ENCODE results near the gene PCYT1B.
"Not testable (repeated sequence)": the region's sequence is repeated elsewhere in the genome, so short reads cannot be mapped to it uniquely, and the experiment has no call there.

Gene PCYT1B

GRCh38 chrX:24659646-24660045 is 12.5 kb upstream of the PCYT1B start:
- peak; percentile 51 for DNase-seq (ENCODE audit: low read depth)
- H3K4me3 ChIP-seq (ENCODE audit: low read length), result no peak overlapping the region
- TF ChIP-seq, protein P1, sequence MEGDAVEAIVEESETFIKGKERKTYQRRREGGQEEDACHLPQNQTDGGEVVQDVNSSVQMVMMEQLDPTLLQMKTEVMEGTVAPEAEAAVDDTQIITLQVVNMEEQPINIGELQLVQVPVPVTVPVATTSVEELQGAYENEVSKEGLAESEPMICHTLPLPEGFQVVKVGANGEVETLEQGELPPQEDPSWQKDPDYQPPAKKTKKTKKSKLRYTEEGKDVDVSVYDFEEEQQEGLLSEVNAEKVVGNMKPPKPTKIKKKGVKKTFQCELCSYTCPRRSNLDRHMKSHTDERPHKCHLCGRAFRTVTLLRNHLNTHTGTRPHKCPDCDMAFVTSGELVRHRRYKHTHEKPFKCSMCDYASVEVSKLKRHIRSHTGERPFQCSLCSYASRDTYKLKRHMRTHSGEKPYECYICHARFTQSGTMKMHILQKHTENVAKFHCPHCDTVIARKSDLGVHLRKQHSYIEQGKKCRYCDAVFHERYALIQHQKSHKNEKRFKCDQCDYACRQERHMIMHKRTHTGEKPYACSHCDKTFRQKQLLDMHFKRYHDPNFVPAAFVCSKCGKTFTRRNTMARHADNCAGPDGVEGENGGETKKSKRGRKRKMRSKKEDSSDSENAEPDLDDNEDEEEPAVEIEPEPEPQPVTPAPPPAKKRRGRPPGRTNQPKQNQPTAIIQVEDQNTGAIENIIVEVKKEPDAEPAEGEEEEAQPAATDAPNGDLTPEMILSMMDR (conservative IDR thresholded peaks at IDR 0.05; ENCODE audit: low read depth, low read length), result no peak

DNA sequence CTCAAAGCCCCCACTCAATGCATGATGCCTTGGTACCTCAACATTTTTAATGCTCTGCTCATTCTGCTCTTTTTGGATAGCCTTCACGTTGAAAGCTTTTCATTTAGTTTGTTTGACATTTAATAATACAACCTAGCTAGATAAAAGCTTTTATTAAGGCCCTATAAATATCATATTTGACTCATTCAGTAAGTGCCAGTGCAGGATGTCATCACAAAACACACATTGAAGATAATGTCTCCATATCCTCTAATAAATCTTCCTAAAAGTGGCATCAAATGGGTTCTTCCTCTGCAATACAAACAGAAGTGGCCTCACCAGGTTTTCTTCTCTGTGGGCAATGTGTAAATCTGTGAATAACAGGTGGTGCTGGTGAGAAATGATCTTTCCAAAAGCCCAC is 12.0 kb upstream of the PCYT1B start:
- no peak for DNase-seq (ENCODE audit: low read depth)
- TF ChIP-seq, protein P1 (conservative IDR thresholded peaks at IDR 0.05; ENCODE audit: low read depth, low read length), result no peak
- no peak overlapping the region for H3K4me3 ChIP-seq (ENCODE audit: low read length)

DNA sequence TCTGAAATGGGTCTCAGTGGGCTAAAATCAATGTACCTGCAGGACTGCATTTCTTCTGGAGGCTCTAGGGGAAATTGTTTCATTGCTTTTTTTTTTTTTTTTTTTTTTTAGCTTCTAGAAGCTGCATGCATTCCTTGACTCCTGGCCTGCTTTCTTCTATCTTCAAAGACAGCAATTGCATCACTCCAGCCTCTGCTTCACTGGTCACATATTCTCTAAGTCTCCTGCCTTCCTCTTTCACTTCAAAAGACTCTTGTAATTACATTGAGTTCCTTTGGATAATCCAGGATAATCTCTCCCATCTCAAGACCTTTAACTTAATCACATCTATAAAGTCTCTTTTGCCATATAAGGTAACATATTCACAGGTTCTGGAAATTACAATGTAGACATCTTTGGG is 11.3 kb upstream of the PCYT1B start:
- H3K4me3 ChIP-seq (ENCODE audit: low read length), result no peak overlapping the region
- DNase-seq (ENCODE audit: low read depth), result no peak
- TF ChIP-seq, protein P1 (conservative IDR thresholded peaks at IDR 0.05; ENCODE audit: low read depth, low read length), result no peak

DNA sequence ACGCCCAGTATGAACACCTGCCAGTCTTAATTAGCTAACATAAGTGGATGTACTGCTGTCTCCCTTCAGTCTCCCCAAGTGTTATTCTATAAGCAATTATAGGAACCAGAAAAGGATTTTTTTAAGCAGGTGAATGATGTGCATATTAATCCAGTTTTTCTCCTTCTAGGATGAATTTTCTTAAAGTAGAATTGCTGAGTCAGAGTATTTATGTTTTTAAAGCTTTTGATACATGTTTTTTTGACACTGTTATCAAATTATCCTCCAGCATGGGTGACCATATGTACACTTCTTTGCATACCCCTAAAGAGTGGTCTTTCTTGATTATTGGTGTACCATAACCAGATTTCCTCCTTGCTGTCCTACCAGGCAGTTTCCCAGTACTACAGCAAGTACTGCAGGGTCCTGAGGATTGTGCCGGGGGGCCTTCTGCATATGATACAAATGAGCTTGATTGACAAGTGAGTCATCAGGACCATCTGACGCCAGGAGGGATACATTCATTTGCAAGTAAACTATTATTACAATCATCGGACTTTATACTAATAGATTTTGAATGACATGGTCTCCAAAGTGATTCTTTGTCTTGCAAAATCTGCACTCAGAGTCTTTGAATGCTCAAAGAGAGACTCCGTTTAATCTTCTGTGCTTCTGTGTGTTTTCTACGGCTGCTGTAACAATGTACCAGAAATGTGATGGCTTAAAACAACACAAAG is 10.7 kb upstream of the PCYT1B start:
- TF ChIP-seq, protein P1 (conservative IDR thresholded peaks at IDR 0.05; ENCODE audit: low read depth, low read length), result no peak
- DNase-seq (ENCODE audit: low read depth), result no peak
- H3K4me3 ChIP-seq (ENCODE audit: low read length), result no peak overlapping the region

DNA sequence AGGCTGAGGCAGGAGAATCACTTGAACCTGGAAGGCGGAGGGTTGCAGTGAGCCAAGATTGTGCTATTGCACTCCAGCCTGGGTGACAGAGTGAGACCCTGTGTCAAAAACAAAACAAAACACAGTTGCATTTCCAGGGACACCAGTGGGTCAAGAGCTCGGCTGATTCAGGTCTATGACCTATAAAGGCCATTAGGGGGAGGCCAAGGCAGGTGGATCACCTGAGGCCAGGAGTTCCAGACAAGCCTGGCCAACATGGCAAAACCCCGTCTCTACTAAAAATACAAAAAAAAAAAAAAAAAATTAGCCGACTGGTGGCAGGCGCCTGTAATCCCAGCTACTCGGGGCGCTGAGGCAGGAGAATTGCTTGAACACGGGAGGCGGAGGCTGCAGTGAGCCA is 8.5 kb upstream of the PCYT1B start:
- DNase-seq (ENCODE audit: low read depth), result not testable (repeated sequence)

DNA sequence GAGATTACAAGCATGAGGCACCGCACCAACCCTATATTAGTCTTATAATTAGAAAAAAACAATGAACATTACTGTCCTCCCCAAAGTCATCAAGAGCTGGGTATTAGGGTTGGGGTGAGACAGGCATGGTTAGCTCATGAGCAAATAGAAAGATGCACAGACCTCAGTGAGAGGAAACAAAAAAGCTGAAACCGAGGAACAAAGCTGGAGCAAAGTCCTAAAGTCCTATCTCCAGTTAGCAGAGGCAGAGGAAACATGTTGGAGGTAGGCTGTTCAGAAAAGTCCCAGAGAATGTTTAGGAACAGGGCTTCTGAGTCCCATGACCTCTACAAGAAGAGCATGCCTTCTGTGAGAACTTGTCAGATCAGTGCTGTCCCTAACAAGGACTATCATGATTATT is 4.6 kb upstream of the PCYT1B start:
- H3K4me3 ChIP-seq (ENCODE audit: low read length), result no peak overlapping the region
- no peak for DNase-seq (ENCODE audit: low read depth)
- TF ChIP-seq, protein P1 (conservative IDR thresholded peaks at IDR 0.05; ENCODE audit: low read depth, low read length), result no peak

More for the DNA sequence above, 8.5 kb upstream of the PCYT1B start:
- not testable (repeated sequence) for H3K4me3 ChIP-seq (ENCODE audit: low read length)

DNA sequence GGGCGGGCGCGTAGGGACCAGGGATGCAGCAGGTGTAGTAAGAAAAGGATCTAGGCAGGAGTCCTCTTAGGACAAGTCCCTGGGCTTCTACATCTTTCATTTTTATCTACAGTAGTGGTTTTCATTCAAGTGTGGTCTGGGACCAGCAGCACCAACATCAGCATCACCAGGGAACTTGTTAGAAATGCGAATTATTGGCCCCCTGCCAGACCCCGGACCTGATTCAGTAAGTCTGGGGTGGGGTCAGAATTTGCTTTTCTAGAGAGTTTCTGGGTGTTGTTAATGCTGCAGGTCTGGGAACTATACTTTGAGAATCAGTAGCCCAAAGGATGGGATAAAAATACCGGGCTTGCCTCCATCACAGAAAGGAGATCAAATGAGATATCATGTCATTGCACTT is 1.3 kb upstream of the PCYT1B start:
- TF ChIP-seq, protein P1 (conservative IDR thresholded peaks at IDR 0.05; ENCODE audit: low read depth, low read length), result no peak

More for the DNA sequence above, 1.3 kb upstream of the PCYT1B start:
- no peak overlapping the region for H3K4me3 ChIP-seq (ENCODE audit: low read length)
- no peak for DNase-seq (ENCODE audit: low read depth)

All from retinal pigment epithelial cell (primary cell).